ENCODE results near the gene SLC30A4.

The SLC30A4 gene

GRCh38 chr15:45435124-45435903 is 87.2 kb downstream of the SLC30A4 start:
- Histone ChIP-seq H2BK15ac (ENCODE audit: low read depth, poor library complexity, severe bottlenecking) (no peak overlapping the region), H3K36me3 (ENCODE audit: control insufficient read depth in 1 of 2, insufficient read depth in 2 of 2, low read depth in 1 of 2, low read length in 2 of 2) (no peaks in the 10 kb centered on the region), H3K27me3 (ENCODE audit: control insufficient read depth in 1 of 2, insufficient read depth in 1 of 2, low read length in 2 of 2) (no peaks in the 10 kb centered on the region), H3K9me3 (ENCODE audit: control insufficient read depth, low read length) (no peaks in the 10 kb centered on the region), H3K79me1 (replicated peaks; ENCODE audit: low read length, poor library complexity, severe bottlenecking) (no peaks in the 10 kb centered on the region), H3K27ac (ENCODE audit: low read length, poor library complexity, severe bottlenecking) (no peak overlapping the region), H3K4me1 (ENCODE audit: control insufficient read depth, insufficient read depth, low read depth, low read length) (peaks cover 7% of the 10 kb centered on the region), H3K23ac (ENCODE audit: low read length in 2 of 2) (no peak overlapping the region), H2AK5ac (ENCODE audit: low read length, severe bottlenecking) (no peak overlapping the region), H2AFZ (ENCODE audit: low read depth, low read length) (no peak overlapping the region), H2BK120ac (ENCODE audit: low read depth, low read length) (no peak overlapping the region), H4K8ac (ENCODE audit: low read length) (no peak overlapping the region), H3K4me2 (ENCODE audit: low read length, poor library complexity, severe bottlenecking) (no peak overlapping the region), H3K4me3 (ENCODE audit: insufficient read depth in 1 of 2, low read depth in 1 of 2, low read length in 2 of 2) (no peak overlapping the region), H3K9ac (ENCODE audit: low read length) (no peak overlapping the region), H2BK5ac (ENCODE audit: low read depth, low read length, poor library complexity, severe bottlenecking) (no peak overlapping the region), H3K14ac (ENCODE audit: low read length in 2 of 2) (no peak overlapping the region), H3K18ac (ENCODE audit: low read depth in 1 of 2, low read length in 2 of 2) (no peak overlapping the region), H2BK12ac (ENCODE audit: low read length in 2 of 2) (no peak overlapping the region), H4K91ac (ENCODE audit: low read length) (no peak overlapping the region), H3K4ac (ENCODE audit: low read depth in 1 of 2, low read length in 2 of 2) (no peak overlapping the region)
- 76% methylated on average over 8 of the region's 8 CpGs for WGBS
- DNase-seq = no peak

GRCh38 chr15:45434078-45434567 is 88.4 kb downstream of the SLC30A4 start:
- no peak for DNase-seq

GRCh38 chr15:45431511-45431910 is 91.0 kb downstream of the SLC30A4 start:
- H3K4ac ChIP-seq (ENCODE audit: low read depth in 1 of 2, low read length in 2 of 2) = no peak overlapping the region
- H3K27me3 ChIP-seq (ENCODE audit: control insufficient read depth in 1 of 2, insufficient read depth in 1 of 2, low read length in 2 of 2) = no peaks in the 10 kb centered on the region
- H2AK5ac ChIP-seq (ENCODE audit: low read length, severe bottlenecking) = no peak overlapping the region
- H2BK120ac ChIP-seq (ENCODE audit: low read depth, low read length) = no peak overlapping the region
- no peak overlapping the region for H4K8ac ChIP-seq (ENCODE audit: low read length)
- H3K36me3 ChIP-seq (ENCODE audit: control insufficient read depth in 1 of 2, insufficient read depth in 2 of 2, low read depth in 1 of 2, low read length in 2 of 2) = no peaks in the 10 kb centered on the region
- no peaks in the 10 kb centered on the region for H3K9me3 ChIP-seq (ENCODE audit: control insufficient read depth, low read length)
- H3K79me1 ChIP-seq (replicated peaks; ENCODE audit: low read length, poor library complexity, severe bottlenecking) = no peaks in the 10 kb centered on the region
- no peak overlapping the region for H2BK12ac ChIP-seq (ENCODE audit: low read length in 2 of 2)
- no peak overlapping the region for H2BK5ac ChIP-seq (ENCODE audit: low read depth, low read length, poor library complexity, severe bottlenecking)
- peaks cover 6% of the 10 kb centered on the region for H3K4me1 ChIP-seq (ENCODE audit: control insufficient read depth, insufficient read depth, low read depth, low read length)
- no peak overlapping the region for H3K23ac ChIP-seq (ENCODE audit: low read length in 2 of 2)
- no peak overlapping the region for H3K4me2 ChIP-seq (ENCODE audit: low read length, poor library complexity, severe bottlenecking)
- H3K4me3 ChIP-seq (ENCODE audit: insufficient read depth in 1 of 2, low read depth in 1 of 2, low read length in 2 of 2) = no peak overlapping the region
- WGBS = 55% methylated on average over 2 of the region's 2 CpGs
- no peak overlapping the region for H2BK15ac ChIP-seq (ENCODE audit: low read depth, poor library complexity, severe bottlenecking)
- no peak overlapping the region for H3K9ac ChIP-seq (ENCODE audit: low read length)
- no peak overlapping the region for H3K18ac ChIP-seq (ENCODE audit: low read depth in 1 of 2, low read length in 2 of 2)
- H4K91ac ChIP-seq (ENCODE audit: low read length) = peak overlapping the region; percentile 50
- H2AFZ ChIP-seq (ENCODE audit: low read depth, low read length) = no peak overlapping the region
- H3K14ac ChIP-seq (ENCODE audit: low read length in 2 of 2) = no peak overlapping the region
- DNase-seq = no peak
- no peak overlapping the region for H3K27ac ChIP-seq (ENCODE audit: low read length, poor library complexity, severe bottlenecking)

More at GRCh38 chr15:45434078-45434567, 88.4 kb downstream of the SLC30A4 start:
- Histone ChIP-seq H3K9ac (ENCODE audit: low read length) (no peak overlapping the region), H3K27me3 (ENCODE audit: control insufficient read depth in 1 of 2, insufficient read depth in 1 of 2, low read length in 2 of 2) (no peaks in the 10 kb centered on the region), H2AFZ (ENCODE audit: low read depth, low read length) (no peak overlapping the region), H3K36me3 (ENCODE audit: control insufficient read depth in 1 of 2, insufficient read depth in 2 of 2, low read depth in 1 of 2, low read length in 2 of 2) (no peaks in the 10 kb centered on the region), H3K4me2 (ENCODE audit: low read length, poor library complexity, severe bottlenecking) (no peak overlapping the region), H3K14ac (ENCODE audit: low read length in 2 of 2) (no peak overlapping the region), H3K18ac (ENCODE audit: low read depth in 1 of 2, low read length in 2 of 2) (no peak overlapping the region), H3K9me3 (ENCODE audit: control insufficient read depth, low read length) (no peaks in the 10 kb centered on the region), H2AK5ac (ENCODE audit: low read length, severe bottlenecking) (no peak overlapping the region), H4K91ac (ENCODE audit: low read length) (no peak overlapping the region), H2BK5ac (ENCODE audit: low read depth, low read length, poor library complexity, severe bottlenecking) (no peak overlapping the region), H3K27ac (ENCODE audit: low read length, poor library complexity, severe bottlenecking) (no peak overlapping the region), H2BK12ac (ENCODE audit: low read length in 2 of 2) (no peak overlapping the region), H3K4me3 (ENCODE audit: insufficient read depth in 1 of 2, low read depth in 1 of 2, low read length in 2 of 2) (no peak overlapping the region), H3K4me1 (ENCODE audit: control insufficient read depth, insufficient read depth, low read depth, low read length) (peaks cover 9% of the 10 kb centered on the region), H2BK15ac (ENCODE audit: low read depth, poor library complexity, severe bottlenecking) (no peak overlapping the region), H2BK120ac (ENCODE audit: low read depth, low read length) (no peak overlapping the region), H3K79me1 (replicated peaks; ENCODE audit: low read length, poor library complexity, severe bottlenecking) (no peaks in the 10 kb centered on the region), H4K8ac (ENCODE audit: low read length) (no peak overlapping the region), H3K23ac (ENCODE audit: low read length in 2 of 2) (no peak overlapping the region), H3K4ac (ENCODE audit: low read depth in 1 of 2, low read length in 2 of 2) (no peak overlapping the region)
- 95% methylated on average over 1 of the region's 2 CpGs for WGBS

- Histone ChIP-seq H4K91ac (ENCODE audit: low read length) (no peak overlapping the region), H3K14ac (ENCODE audit: low read length in 2 of 2) (no peak overlapping the region), H3K4ac (ENCODE audit: low read depth in 1 of 2, low read length in 2 of 2) (no peak overlapping the region), H3K4me2 (ENCODE audit: low read length, poor library complexity, severe bottlenecking) (peak overlapping the region; percentile 92), H2BK15ac (ENCODE audit: low read depth, poor library complexity, severe bottlenecking) (no peak overlapping the region), H2BK12ac (ENCODE audit: low read length in 2 of 2) (no peak overlapping the region), H2BK5ac (ENCODE audit: low read depth, low read length, poor library complexity, severe bottlenecking) (no peak overlapping the region), H3K79me1 (replicated peaks; ENCODE audit: low read length, poor library complexity, severe bottlenecking) (no peaks in the 10 kb centered on the region), H3K27me3 (ENCODE audit: control insufficient read depth in 1 of 2, insufficient read depth in 1 of 2, low read length in 2 of 2) (no peaks in the 10 kb centered on the region), H3K18ac (ENCODE audit: low read depth in 1 of 2, low read length in 2 of 2) (no peak overlapping the region), H3K9me3 (ENCODE audit: control insufficient read depth, low read length) (no peaks in the 10 kb centered on the region), H3K23ac (ENCODE audit: low read length in 2 of 2) (no peak overlapping the region), H3K27ac (ENCODE audit: low read length, poor library complexity, severe bottlenecking) (no peak overlapping the region), H3K36me3 (ENCODE audit: control insufficient read depth in 1 of 2, insufficient read depth in 2 of 2, low read depth in 1 of 2, low read length in 2 of 2) (no peaks in the 10 kb centered on the region), H3K4me1 (ENCODE audit: control insufficient read depth, insufficient read depth, low read depth, low read length) (peaks cover 8% of the 10 kb centered on the region), H4K8ac (ENCODE audit: low read length) (no peak overlapping the region), H2AFZ (ENCODE audit: low read depth, low read length) (peak overlapping the region; percentile 95), H2BK120ac (ENCODE audit: low read depth, low read length) (no peak overlapping the region), H3K9ac (ENCODE audit: low read length) (peak overlapping the region; percentile 78), H3K4me3 (ENCODE audit: insufficient read depth in 1 of 2, low read depth in 1 of 2, low read length in 2 of 2) (peak overlapping the region; percentile 53 to 78), H2AK5ac (ENCODE audit: low read length, severe bottlenecking) (no peak overlapping the region)
- WGBS = 12% methylated on average over 62 of the region's 73 CpGs
- peak; percentile 62 for DNase-seq
These were observed 92.4 kb downstream of the SLC30A4 start for GRCh38 chr15:45429941-45430792.
